Esophagus (tissue), 2 donors: ENCODE measurements around the gene MATCAP1. TPM values are rescaled to one million over a fixed set of nuclear protein-coding genes. Genes with fewer than 3 reads are reported as not detected.

ENCODE experiments used
- H3K27ac ChIP-seq, 2 donors: one replicate each; pipeline ENCODE4 v1.5.1; 2013; ENCODE audit warnings: low read depth in 2 of 2, mild to moderate bottlenecking in 2 of 2, inconsistent platforms in 1 of 2, low read length in 1 of 2, moderate library complexity in 1 of 2
- H3K27me3 ChIP-seq, 2 donors: one replicate each; pipeline ENCODE4 v1.6.1; 2013; ENCODE audit warnings: low read length in 2 of 2, control low read depth in 1 of 2, mild to moderate bottlenecking in 1 of 2; ENCODE audit not compliant: insufficient read depth in 2 of 2, control insufficient read depth in 1 of 2
- H3K36me3 ChIP-seq, 2 donors: one replicate each; pipeline ENCODE4 v1.6.1; 2013; ENCODE audit warnings: low read length in 1 of 2; ENCODE audit not compliant: control insufficient read depth in 2 of 2, insufficient read depth in 2 of 2
- H3K4me1 ChIP-seq, 2 donors: one replicate each; pipeline ENCODE4 v1.6.1; 2013; ENCODE audit warnings: low read length in 1 of 2; ENCODE audit not compliant: control insufficient read depth in 2 of 2, insufficient read depth in 2 of 2
- H3K4me3 ChIP-seq, 2 donors: one replicate each; pipeline ENCODE4 v1.5.1; 2013; ENCODE audit warnings: low read length in 2 of 2, mild to moderate bottlenecking in 2 of 2, low read depth in 1 of 2, moderate library complexity in 1 of 2
- H3K9me3 ChIP-seq, 2 donors: one replicate each; pipeline ENCODE4 v1.6.1; 2013; ENCODE audit warnings: mild to moderate bottlenecking in 2 of 2, low read depth in 1 of 2, low read length in 1 of 2, moderate library complexity in 1 of 2; ENCODE audit not compliant: control insufficient read depth in 2 of 2, insufficient read depth in 1 of 2
- WGBS, 2 donors: extraction: QIAGEN DNeasy Blood & Tissue Kit; methylation state at CpG; one replicate each; pipeline ENCODE4 v1.1.7; 2013; 5-methylcytosine and 5-hydroxymethylcytosine counted together
- polyA plus RNA-seq, 2 donors: library from polyadenylated mRNA; stranded (reverse); fragments of 200-250 nt; gene quantifications; one replicate each; pipeline ENCODE4 v1.2.3, GENCODE V29; 2013
- donor health status: healthy with polysubstance abuse.
- donor health status: Bipolar disorder and iron deficiency.

The MATCAP1 gene
- polyA plus RNA-seq, 2 donors, result 18.2 to 30.5 TPM

DNA sequence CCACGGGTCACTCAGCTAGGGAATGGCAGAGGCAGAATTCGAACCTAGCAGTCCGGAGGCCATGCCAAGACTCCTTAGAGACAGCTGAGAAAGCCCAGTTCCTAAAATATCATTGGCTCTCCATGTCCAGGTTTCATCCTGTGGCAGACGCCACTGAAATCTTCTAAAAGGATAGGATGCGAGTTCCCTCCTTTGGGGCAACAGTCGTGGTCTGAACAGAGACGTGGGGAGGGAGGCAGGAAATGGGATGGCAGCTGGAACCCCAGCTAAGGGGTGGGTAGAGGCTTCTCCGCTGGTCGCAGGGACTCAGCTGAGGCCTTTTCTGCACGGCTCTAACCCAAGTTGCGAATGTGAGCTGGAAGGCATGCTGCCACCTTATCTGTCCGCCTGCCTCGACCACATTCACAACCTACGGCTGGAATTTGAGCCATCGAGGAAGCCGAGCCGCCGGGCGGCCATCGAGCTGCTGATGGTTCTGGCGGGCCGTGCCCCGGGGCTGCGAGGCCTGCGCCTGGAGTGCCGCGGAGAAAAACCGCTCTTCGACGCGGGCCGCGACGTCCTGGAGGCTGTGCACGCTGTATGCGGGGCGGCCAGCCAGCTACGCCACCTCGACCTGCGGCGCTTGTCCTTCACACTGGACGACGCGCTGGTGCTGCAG lies 21.1 kb downstream of the MATCAP1 start:
- peak overlapping the region; percentile 33 to 42 for H3K4me3 ChIP-seq
- peak overlapping the region; percentile 26 to 79 for H3K27ac ChIP-seq
- H3K27me3 ChIP-seq, result no peaks in the 10 kb centered on the region
- peaks cover 12 to 37% of the 10 kb centered on the region in 2 donors for H3K4me1 ChIP-seq
- WGBS, 2 donors, result 31 to 32% methylated on average over 44 of the region's 44 CpGs
- no peaks in the 10 kb centered on the region for H3K9me3 ChIP-seq
- no peaks in the 10 kb centered on the region for H3K36me3 ChIP-seq

DNA sequence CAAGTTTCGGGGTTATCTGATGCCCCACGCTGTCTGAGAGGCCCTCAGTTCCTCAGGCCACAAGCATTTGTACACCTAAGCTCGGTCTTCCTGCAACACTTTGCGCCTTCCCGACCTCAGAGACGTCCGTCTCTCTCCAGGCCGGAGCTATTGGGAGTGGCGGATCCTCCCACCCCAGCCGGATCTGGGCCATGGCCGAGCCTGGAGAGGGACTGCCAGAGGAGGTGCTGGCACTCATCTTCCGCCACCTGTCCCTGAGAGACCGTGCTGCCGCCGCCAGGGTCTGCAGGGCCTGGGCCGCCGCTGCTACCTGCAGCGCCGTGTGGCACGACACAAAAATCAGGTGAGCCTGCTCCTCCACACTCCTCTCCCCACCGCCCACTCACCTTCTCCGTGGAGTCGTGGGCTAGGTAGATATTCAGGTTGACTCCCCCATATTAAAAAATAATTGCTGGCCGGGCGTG lies 22.1 kb downstream of the MATCAP1 start:
- peaks cover 12 to 37% of the 10 kb centered on the region in 2 donors for H3K4me1 ChIP-seq
- H3K27ac ChIP-seq, result no peak overlapping the region
- no peaks in the 10 kb centered on the region for H3K9me3 ChIP-seq
- H3K27me3 ChIP-seq, result no peaks in the 10 kb centered on the region
- H3K4me3 ChIP-seq, result peak overlapping the region in 1 of 2 donors; percentile 90
- 45 to 62% methylated on average over 23 to 25 of the region's 25 CpGs for WGBS, 2 donors
- H3K36me3 ChIP-seq, result no peaks in the 10 kb centered on the region

DNA sequence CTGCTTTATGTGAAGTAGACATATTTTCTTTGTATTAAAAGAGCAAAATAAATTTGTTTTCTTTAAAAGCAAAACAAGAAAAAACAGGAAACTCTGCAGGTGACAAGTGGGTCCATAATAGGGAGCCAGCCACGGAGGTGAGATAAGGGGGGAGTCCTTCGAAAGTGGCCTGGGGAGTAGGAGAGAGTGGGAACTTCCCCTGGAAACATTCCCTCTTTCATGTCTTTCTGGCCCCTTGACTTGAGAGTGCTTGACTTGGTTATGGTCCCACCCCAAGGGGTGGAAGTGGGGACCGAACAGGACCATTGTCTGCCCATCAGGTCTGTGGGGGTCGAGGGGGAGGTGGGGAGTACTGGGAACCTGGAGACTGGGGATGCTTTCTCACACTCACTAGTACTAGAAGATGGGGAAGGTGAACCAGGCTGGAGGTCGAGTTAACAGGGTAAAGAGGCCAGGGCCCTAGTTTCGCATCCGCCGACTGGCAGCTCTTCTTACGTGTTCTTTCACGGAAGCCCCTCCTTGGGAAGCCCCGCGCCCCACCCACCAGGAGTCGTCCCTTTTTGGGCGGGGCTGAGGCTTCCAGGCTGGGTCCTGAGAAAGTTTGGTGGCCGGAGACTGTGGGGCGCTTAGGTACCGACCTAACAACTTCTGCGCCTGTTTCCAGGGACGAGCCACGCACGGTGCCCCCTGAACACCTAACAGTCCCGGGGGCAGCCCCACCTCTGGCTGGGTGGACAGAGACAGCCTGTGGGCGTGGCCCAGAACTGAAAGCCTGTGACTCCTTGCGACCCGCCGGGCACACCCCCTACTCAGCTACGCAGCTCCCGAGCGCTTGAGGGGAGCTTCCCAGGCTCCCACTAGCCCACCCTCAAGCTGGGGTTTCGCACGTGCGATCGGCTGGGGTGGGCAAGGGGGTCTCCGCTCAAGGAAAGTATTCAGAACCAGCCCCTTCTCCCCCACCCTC lies 24.8 kb downstream of the MATCAP1 start:
- H3K36me3 ChIP-seq, result no peaks in the 10 kb centered on the region
- peaks cover 3 to 39% of the 10 kb centered on the region in 2 donors for H3K4me1 ChIP-seq
- no peaks in the 10 kb centered on the region for H3K9me3 ChIP-seq
- H3K27ac ChIP-seq, result peak overlapping the region; percentile 83 to 88
- peak overlapping the region; percentile 83 to 90 for H3K4me3 ChIP-seq
- 2 to 4% methylated on average over 34 of the region's 34 CpGs for WGBS, 2 donors
- H3K27me3 ChIP-seq, result no peaks in the 10 kb centered on the region

DNA sequence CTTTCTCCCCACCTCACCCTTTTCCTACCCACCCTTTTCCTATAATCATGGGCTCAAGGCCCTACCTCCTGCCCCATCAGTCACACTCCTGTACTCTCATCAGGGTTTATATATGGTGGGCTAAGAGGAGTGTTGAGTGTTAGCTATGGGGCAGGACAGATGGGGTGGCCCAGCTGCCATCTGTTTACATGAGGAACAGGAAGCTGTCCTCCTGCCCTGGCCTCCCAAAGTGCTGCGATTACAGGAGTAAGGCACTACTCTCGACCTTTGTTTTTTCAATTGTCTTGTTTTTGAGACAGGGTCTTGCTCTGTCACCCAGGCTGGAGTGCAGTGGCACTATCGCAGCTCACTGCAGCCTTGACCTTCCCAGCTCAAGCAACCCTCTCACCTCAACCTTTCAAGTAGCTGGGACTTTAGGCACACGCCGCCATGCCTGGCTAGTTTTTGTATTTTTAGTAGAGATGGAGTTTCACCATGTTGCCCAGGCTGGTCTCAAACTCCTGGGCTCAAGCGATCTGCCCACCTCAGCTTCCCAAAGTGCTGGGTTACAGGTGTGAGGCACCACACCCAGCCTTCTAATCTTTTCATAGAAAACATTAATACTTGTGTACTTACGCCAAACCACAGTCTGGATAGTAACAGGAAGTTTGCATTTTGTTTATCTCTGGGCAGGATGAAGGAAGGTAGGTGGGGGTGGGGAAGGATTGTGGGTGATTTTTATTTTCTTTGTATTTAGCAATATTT lies 25.7 kb downstream of the MATCAP1 start:
- Histone ChIP-seq H3K27me3 (no peaks in the 10 kb centered on the region), H3K4me1 (peaks cover 0 to 31% of the 10 kb centered on the region in 2 donors), H3K36me3 (no peaks in the 10 kb centered on the region), H3K27ac (peak overlapping the region in 1 of 2 donors; percentile 24), H3K9me3 (no peaks in the 10 kb centered on the region), H3K4me3 (no peak overlapping the region)
- WGBS, 2 donors, result 68 to 71% methylated on average over 7 of the region's 7 CpGs

DNA sequence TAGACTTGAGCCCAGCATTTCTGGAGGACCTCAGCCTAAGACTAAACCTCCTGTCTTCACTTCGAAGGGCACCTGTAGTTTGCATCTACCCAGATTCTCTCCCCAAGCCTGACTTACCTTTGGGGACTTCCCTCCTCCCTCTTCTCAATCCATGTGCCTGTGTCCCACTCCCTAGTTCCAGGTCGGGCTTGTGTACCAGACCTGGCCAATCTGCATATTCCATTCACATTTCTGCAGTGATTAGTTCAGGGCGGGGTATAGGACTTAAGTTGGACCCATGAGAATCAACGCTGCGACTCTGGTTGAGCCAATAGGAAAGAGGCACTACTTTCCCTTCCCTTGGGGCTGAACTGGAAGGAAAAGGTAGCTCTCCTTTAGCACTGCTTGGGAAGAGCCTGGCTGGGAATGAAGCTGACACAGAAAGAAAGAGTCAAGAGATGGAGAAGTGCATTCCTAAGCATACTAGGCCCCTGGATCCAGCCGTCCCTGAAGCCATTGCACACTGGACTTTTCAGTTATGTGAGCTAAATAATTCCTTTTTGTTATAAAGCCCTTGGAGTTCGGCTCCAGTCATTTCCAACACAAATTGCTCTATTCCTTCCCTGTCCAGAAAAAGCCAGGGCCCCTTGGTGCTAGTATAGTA lies 26.5 kb downstream of the MATCAP1 start:
- Histone ChIP-seq H3K4me1 (peaks cover 0 to 24% of the 10 kb centered on the region in 2 donors), H3K36me3 (no peaks in the 10 kb centered on the region), H3K4me3 (no peak overlapping the region), H3K9me3 (no peaks in the 10 kb centered on the region), H3K27me3 (no peaks in the 10 kb centered on the region), H3K27ac (no peak overlapping the region)
- WGBS, 2 donors, result 65 to 67% methylated on average over 7 of the region's 7 CpGs

DNA sequence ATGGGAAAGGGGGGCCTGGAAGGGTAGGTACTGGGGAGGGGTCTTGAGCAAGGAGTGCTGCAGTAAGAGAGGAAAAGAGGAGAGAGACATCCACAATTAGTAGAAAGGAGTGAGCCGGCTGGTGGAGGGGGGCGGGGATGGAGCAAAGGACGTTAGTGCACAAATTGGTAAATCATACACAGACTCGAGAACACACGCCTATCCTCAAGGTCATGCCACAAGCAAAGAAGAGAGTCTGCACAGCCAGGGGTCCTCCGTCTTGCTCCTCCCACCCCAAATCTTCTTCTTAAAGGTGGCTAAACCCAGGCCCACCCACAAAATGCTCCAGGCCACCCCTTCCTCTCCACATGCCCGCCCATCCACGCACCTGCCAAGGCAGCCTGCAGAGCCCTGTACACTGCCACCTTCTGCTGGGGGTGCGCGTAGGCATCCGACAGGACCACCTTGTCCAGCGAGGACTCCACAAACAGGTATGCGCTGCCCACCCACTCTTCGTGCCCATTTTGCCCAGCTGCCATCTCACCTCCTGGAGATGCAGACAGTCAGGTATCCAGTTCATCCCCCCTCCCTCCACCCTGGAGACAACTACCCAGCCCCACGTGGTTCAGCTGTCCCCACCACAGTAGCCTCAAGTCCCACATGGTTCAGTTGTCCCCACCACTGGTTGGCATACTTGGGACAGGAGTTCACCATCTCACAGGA lies 27.5 kb downstream of the MATCAP1 start:
- no peaks in the 10 kb centered on the region for H3K36me3 ChIP-seq
- 67 to 68% methylated on average over 13 to 15 of the region's 15 CpGs for WGBS, 2 donors
- H3K27ac ChIP-seq, result no peak overlapping the region
- no peaks in the 10 kb centered on the region for H3K27me3 ChIP-seq
- no peaks in the 10 kb centered on the region for H3K9me3 ChIP-seq
- peaks cover 0 to 20% of the 10 kb centered on the region in 2 donors for H3K4me1 ChIP-seq
- no peak overlapping the region for H3K4me3 ChIP-seq

DNA sequence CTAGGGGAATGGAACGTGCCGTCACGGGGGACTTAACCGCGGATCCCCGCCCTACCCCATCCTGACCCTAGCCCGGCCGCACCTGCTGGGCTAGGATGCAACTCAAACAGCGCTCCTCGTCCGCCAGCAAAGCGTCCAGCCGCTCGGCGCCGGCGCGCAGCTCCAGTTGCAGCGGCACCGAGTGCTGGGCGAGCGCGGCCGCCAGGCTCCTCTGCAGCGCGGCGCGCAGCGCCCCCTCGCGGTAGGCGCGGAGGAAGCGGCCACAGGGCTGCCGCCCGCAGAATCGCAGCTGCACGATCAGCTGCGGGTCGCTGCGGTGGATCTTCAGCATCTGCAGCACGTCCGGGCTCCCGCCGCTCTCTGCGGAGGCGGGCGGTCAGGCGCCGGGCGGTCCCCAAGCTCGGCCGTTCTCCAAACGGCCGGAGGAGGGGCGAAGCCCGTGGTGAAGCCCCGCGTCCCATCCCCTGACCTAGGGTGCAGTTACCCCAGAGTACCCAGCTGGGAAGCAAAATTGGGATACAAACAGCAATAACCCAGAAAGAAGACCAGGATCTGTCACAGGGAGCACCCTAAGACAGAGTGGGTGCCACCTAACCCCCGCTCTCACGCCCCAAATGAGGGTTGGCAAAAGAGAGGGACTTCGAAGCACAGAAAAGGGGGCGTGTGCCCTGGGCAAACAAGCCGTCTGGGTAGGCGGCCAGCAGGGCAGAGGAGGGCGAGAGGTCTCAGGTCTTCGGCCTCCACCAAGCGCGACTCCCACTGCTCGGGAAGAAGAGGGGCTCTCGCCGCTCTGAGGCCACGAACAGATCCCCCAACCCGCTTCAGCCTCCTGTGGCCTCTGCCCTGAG lies 28.2 kb downstream of the MATCAP1 start:
- Histone ChIP-seq H3K9me3 (no peaks in the 10 kb centered on the region), H3K27me3 (no peaks in the 10 kb centered on the region), H3K36me3 (no peaks in the 10 kb centered on the region), H3K4me3 (no peak overlapping the region), H3K27ac (peak overlapping the region in 1 of 2 donors; percentile 6), H3K4me1 (peaks cover 0 to 19% of the 10 kb centered on the region in 2 donors)
- WGBS, 2 donors, result 12 to 13% methylated on average over 69 to 74 of the region's 74 CpGs

DNA sequence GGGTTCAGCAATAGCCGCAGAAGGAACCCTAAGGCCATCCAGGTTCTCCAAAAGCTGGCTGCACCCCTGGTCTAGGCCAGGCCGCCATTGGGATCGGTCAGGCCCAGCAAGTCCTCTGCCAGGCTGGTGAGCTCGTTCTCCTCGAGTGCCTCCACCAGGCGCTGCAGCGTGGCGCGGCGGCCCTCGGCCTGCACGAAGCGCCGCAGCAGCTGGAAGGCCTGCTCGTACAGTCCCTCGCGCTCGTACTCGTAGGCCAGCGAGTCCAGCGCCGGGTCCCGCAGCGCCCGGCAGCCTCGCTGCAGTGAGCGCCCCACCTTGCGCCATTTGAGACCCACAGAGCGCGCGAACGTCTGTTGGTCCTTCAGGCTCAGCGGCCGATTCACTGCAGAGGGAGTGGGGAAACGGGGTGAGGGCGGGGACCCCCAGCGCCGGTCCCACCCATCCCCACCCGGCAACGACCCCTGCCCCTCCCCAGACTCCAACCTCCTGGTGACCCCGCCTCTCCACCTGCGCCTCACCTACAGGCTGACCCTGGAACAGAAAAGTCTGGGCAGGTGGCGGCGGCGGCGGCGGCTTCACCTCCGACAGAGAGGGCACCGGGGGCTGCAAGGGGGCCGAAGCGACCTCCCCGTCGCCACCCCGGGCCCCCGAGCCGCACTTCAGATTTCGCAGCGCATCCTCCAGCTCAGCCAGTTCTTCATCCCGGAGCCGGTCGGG lies 29.0 kb downstream of the MATCAP1 start:
- peaks cover 0 to 22% of the 10 kb centered on the region in 2 donors for H3K4me1 ChIP-seq
- 43% methylated on average over 60 to 61 of the region's 61 CpGs for WGBS, 2 donors

More for the DNA sequence above, 29.0 kb downstream of the MATCAP1 start:
- H3K4me3 ChIP-seq, result no peak overlapping the region
- H3K9me3 ChIP-seq, result no peaks in the 10 kb centered on the region
- no peaks in the 10 kb centered on the region for H3K36me3 ChIP-seq
- H3K27ac ChIP-seq, result no peak overlapping the region
- H3K27me3 ChIP-seq, result no peaks in the 10 kb centered on the region
